ENCODE results near the gene TRIM66. TPM values are rescaled to one million over a fixed set of nuclear protein-coding genes. Genes with fewer than 3 reads are reported as not detected.

The TRIM66 gene
- total RNA-seq, 2 experiments from 2014 or later: 24.7 to 28.4 TPM

DNA sequence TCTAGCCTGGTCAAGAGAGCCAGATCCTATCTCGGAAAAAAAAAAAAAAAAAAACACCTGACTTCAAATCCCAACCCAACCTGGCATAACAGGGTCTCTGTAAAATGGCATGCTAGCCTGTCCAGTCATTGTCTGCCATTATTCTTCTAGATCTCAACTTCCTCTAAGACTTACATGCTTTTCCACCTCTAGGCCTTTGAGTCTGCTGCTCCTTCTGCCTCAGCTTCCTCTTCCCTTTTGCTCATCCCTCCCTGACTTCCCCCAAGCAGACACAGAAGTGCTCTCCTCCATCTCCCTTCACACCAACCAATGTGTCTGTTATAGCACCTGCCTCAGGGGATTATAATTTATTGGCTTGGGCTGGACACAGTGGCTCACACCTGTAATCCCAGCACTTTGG is 96.3 kb downstream of the TRIM66 start:
- H3K4me1 Mint-ChIP-seq (ENCODE audit: low read depth): no peaks in the 10 kb centered on the region
- no peak overlapping the region for H3K27ac Mint-ChIP-seq
- ChIA-PET POLR2A (no interaction called here), CTCF (interaction anchor here (0.7 kb wide), 1 partner anchor 934 kb away, joined by 3 read pairs; no protein-coding TSS in a partner anchor)
- no peak overlapping the region for H3K4me3 Mint-ChIP-seq
- H3K27me3 Mint-ChIP-seq: peaks cover 7% of the 10 kb centered on the region
- no peak for ATAC-seq
- no peaks in the 10 kb centered on the region for H3K9me3 Mint-ChIP-seq
- no peaks in the 10 kb centered on the region for H3K36me3 Mint-ChIP-seq (ENCODE audit: low read depth)
- intact Hi-C loops (cut with micrococcal nuclease): no loop called here
- DNase-seq: no peak
- TF ChIP-seq, protein P1, sequence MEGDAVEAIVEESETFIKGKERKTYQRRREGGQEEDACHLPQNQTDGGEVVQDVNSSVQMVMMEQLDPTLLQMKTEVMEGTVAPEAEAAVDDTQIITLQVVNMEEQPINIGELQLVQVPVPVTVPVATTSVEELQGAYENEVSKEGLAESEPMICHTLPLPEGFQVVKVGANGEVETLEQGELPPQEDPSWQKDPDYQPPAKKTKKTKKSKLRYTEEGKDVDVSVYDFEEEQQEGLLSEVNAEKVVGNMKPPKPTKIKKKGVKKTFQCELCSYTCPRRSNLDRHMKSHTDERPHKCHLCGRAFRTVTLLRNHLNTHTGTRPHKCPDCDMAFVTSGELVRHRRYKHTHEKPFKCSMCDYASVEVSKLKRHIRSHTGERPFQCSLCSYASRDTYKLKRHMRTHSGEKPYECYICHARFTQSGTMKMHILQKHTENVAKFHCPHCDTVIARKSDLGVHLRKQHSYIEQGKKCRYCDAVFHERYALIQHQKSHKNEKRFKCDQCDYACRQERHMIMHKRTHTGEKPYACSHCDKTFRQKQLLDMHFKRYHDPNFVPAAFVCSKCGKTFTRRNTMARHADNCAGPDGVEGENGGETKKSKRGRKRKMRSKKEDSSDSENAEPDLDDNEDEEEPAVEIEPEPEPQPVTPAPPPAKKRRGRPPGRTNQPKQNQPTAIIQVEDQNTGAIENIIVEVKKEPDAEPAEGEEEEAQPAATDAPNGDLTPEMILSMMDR (IDR thresholded peaks at IDR 0.05): no peak

DNA sequence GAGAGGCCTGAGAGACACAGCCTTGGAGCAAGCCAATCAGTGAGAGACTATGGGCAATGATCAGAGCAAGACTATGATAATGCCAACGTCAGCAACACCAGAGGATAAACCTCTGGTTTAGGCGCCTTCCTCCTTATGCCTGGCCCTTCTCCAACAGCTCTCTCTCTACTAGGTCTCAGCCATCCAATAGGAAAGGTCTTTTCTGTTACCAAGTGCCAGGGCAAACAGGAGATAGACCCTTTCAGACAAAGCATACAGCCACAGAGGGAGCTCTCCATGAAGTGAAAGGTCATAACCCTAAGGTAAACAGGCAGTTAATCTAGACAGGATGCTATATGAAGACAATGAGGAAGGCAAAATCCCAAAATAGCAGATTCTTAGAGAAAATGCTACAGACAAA is 98.0 kb downstream of the TRIM66 start:
- ChIA-PET CTCF (no interaction called here), POLR2A (no interaction called here)
- H3K4me1 Mint-ChIP-seq (ENCODE audit: low read depth): no peaks in the 10 kb centered on the region
- intact Hi-C loops (cut with micrococcal nuclease): no loop called here
- H3K27ac Mint-ChIP-seq: no peak overlapping the region
- DNase-seq (no peak), ATAC-seq (no peak)
- H3K27me3 Mint-ChIP-seq: peaks cover 12% of the 10 kb centered on the region
- TF ChIP-seq, protein P1 (IDR thresholded peaks at IDR 0.05): no peak
- no peaks in the 10 kb centered on the region for H3K36me3 Mint-ChIP-seq (ENCODE audit: low read depth)
- peaks cover 6% of the 10 kb centered on the region for H3K9me3 Mint-ChIP-seq
- H3K4me3 Mint-ChIP-seq: no peak overlapping the region

DNA sequence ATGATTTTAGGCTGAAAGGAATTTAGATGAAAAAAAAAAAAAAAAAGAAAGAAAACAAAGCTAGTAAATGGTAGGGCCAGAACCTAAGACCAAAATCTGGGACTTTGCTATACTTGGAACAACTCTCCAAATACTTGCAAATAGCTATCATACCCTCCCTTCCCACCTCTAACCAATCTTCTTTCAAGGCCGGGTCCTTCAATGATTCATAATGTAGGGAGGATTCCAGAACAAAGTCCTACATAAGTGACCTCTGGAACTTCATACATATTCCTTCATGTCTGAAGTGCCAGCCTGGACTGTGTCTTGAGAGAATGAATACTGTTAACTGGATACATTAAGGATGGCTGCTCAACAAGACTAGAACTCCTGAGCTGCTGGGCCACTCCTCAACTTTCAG is 98.4 kb downstream of the TRIM66 start:
- Mint-ChIP-seq H3K27ac (no peak overlapping the region), H3K27me3 (peaks cover 12% of the 10 kb centered on the region), H3K4me1 (ENCODE audit: low read depth) (no peaks in the 10 kb centered on the region), H3K36me3 (ENCODE audit: low read depth) (no peaks in the 10 kb centered on the region), H3K9me3 (peaks cover 6% of the 10 kb centered on the region), H3K4me3 (no peak overlapping the region)
- TF ChIP-seq, protein P1 (IDR thresholded peaks at IDR 0.05): no peak
- DNase-seq (no peak), ATAC-seq (no peak)
- ChIA-PET CTCF (interaction anchor here (1.0 kb wide), 1 partner anchor 16 kb away, joined by 3 read pairs; no protein-coding TSS in a partner anchor), POLR2A (no interaction called here)
- intact Hi-C loops (cut with micrococcal nuclease): no loop called here

DNA sequence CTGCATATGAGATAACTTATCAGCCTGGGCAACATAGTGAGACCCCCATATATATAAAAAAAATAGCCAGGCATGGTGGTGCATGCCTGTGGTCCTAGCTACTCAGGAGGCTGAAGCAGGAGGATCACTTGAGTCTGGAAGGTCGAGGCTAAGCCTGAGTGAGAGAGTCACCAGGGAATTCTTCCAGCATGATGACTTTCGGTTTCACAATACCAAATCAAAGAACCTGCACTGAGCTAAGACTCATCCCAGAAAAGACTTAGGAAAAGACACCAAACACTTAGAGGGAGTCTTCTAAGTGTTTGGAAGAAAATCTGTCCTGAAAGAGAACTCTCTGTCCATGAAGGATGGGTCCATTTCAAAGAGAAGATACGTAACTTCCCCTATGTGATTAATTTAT is 101.2 kb downstream of the TRIM66 start:
- H3K27ac Mint-ChIP-seq: no peak overlapping the region
- ChIA-PET CTCF (no interaction called here), POLR2A (no interaction called here)
- intact Hi-C loops (cut with micrococcal nuclease): no loop called here
- DNase-seq (no peak), ATAC-seq (no peak)
- TF ChIP-seq, protein P1 (IDR thresholded peaks at IDR 0.05): no peak
- H3K27me3 Mint-ChIP-seq: peaks cover 10% of the 10 kb centered on the region
- no peak overlapping the region for H3K4me3 Mint-ChIP-seq
- H3K4me1 Mint-ChIP-seq (ENCODE audit: low read depth): no peaks in the 10 kb centered on the region
- peaks cover 11% of the 10 kb centered on the region for H3K9me3 Mint-ChIP-seq
- no peaks in the 10 kb centered on the region for H3K36me3 Mint-ChIP-seq (ENCODE audit: low read depth)

DNA sequence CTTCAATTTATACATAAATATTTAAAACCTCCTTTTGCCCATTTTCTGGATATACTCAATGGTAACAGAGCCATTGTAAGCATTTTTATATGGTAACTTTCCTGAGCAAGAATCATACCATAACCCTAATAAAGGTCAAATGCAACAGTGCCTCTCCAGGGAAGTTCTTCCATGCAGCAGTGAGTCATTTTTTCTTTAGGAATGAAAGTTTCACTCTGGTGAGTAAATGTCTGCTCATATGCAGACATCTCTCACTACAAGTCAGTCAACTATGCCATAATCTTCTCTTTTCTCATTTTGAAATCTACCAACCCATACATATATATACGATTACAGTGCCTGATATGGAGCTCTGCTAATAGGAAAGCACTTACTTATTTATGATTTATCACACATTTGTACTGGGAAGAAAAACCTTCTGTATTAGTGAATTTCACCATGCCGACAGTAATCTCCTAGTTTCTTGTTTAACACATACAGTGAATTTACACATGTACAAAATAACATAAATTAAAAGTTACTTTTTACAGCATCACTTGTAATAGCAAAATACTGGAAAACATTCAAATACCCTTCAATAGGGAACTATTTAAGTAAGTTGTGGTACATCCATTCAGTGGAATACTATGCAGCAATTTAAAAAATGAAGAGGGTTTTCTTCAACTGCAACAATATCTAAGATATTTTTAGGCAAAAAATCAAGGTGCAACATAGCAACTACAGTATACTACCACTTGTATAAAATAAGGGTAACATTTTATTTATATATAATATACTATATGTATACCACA is 104.5 kb downstream of the TRIM66 start:
- no peak for DNase-seq
- Mint-ChIP-seq H3K27me3 (peaks cover 5% of the 10 kb centered on the region), H3K9me3 (peaks cover 11% of the 10 kb centered on the region), H3K36me3 (ENCODE audit: low read depth) (no peaks in the 10 kb centered on the region), H3K4me3 (no peak overlapping the region), H3K4me1 (ENCODE audit: low read depth) (no peaks in the 10 kb centered on the region), H3K27ac (no peak overlapping the region)
- TF ChIP-seq, protein P1 (IDR thresholded peaks at IDR 0.05): no peak
- ATAC-seq: no peak
- ChIA-PET POLR2A (no interaction called here), CTCF (interaction anchor here (3.5 kb wide), 1 partner anchor 11 kb away, joined by 14 read pairs; no protein-coding TSS in a partner anchor)
- intact Hi-C loops (cut with micrococcal nuclease): no loop called here

All from activated CD8-positive, alpha-beta T cell treated with anti-CD3 and anti-CD28 coated beads for 36 hours (primary cell).